A673 (cell line): ENCODE data around the gene UBTD1.

Source experiments
- CTCF ChIP-seq: fragments of 300-800, 200-600 bp; sonication (generic); conservative IDR thresholded peaks from 2 replicates; pipeline ENCODE4 v1.5.1; 2017; ENCODE audit warnings: low read depth, mild to moderate bottlenecking, antibody characterized with exemption, low read length, moderate library complexity, mixed read lengths
- EZH2 ChIP-seq: fragments of 200-600 bp; sonication (generic); IDR thresholded peaks from 2 replicates; pipeline ENCODE4 v1.6.1; 2017; ENCODE audit warnings: borderline replicate concordance, low read depth, mild to moderate bottlenecking, mixed read lengths, antibody characterized with exemption, low read length; ENCODE audit not compliant: poor library complexity, severe bottlenecking

- TF ChIP-seq EZH2 (no peak), CTCF (no peak)
These were observed 97.7 kb downstream of the UBTD1 start for GRCh38 chr10:97596101-97597082.
